Measurements from ENCODE around the gene ALDOB. TPM values are rescaled to one million over a fixed set of nuclear protein-coding genes. Genes with fewer than 3 reads are reported as not detected.

Gene ALDOB
- under 1 TPM in 2 of 6 donors, not detected in 4; 0.18 to 0.22 TPM for polyA plus RNA-seq (ENCODE audit: low read depth in 6 of 6)

DNA sequence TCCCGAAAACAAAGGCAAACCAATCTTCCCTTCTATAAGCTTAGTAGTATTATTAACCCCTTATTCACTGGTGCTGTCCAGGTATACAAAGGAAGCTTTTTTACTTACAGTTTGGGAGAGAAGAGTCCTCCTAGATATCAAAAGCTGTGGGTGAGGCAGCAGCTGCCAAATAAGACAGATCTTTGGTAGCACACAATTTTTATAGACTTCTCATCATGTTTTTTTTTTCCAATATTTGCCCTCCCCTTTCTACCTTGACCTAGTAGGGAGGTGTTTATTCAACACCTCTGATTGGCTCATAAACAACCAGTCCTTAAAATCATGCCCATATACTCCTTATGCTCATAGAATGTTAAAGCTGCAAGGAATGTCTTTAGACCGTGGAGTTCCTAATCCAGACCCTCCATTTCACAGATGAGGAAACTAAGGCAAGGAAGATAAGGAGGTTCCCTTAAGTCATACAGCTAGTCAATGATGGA, at the start of gene ALDOB:
ALDOB (minus strand) TSS at position 174 of the 479 bp plus-strand sequence. CDS start 4,887 bp downstream, outside the sequence.
- H3K4me1 Mint-ChIP-seq = no peaks in the 10 kb centered on the region
- H3K9me3 Mint-ChIP-seq = no peaks in the 10 kb centered on the region
- H3K27me3 Mint-ChIP-seq = peaks cover 26 to 34% (median 27%) of the 10 kb centered on the region in 3 donors
- H3K27ac Mint-ChIP-seq = peak within 1 kb of the TSS in 1 of 6 donors; percentile 11
- DNase-seq (no peak), ATAC-seq (ENCODE audit: low read depth in 2 of 2) (no peak)
- H3K36me3 Mint-ChIP-seq = no peaks in the 10 kb centered on the region
- no peak within 1 kb of the TSS for H3K4me3 Mint-ChIP-seq

- Mint-ChIP-seq H3K9me3 (peaks cover 0 to 2% (median 0%) of the 10 kb centered on the region in 7 donors), H3K4me1 (peaks cover 0 to 4% (median 0%) of the 10 kb centered on the region in 3 donors), H3K27me3 (peaks cover 56 to 81% (median 69%) of the 10 kb centered on the region in 3 donors), H3K36me3 (no peaks in the 10 kb centered on the region), H3K27ac (no peak overlapping the region), H3K4me3 (no peak overlapping the region)
- ATAC-seq (ENCODE audit: low read depth in 2 of 2) (no peak), DNase-seq (no peak)
Observed at GRCh38 chr9:101484046-101484445, 48.5 kb upstream of the ALDOB start.

DNA sequence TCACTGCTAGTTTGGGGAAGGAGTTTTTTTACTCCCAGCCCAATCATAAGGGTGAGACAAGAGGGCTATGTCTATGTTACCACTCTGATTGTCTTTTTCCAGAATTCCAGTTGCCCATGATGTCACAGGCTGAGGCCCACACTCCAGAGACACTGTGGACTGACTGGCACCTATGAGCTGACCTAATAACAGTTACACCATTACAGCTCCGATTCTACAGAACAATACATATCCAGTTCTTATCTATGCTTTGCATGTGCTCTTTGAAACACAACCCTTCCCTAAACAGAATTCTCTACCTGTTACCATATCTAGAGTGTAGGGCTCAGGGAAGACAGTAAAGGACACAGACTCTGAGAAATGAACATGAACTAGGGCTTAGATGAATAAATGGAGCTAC, 45.7 kb upstream of the ALDOB start:
- peaks cover 47 to 68% (median 55%) of the 10 kb centered on the region in 3 donors for H3K27me3 Mint-ChIP-seq

DNA sequence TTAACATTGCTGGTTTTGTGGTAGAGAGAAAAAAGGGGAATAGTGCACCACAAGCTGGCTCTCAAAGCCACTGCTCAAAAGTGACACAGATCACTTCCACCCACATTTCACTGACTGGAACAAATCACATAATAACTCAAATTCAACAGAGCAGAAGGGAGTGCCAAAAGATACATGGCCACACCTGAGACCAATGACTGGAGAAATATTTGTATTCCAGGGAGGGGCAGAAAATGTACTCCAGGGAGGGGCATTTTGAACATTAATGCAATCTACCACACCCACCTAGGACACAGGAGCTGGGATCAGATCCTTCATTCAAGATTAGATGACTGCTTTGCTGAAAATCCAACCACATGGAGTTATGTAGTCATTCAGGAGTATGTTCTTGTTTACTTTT, 44.8 kb upstream of the ALDOB start:
- DNase-seq (no peak), ATAC-seq (ENCODE audit: low read depth in 2 of 2) (no peak)
- H3K4me1 Mint-ChIP-seq = no peaks in the 10 kb centered on the region
- peaks cover 43 to 61% (median 48%) of the 10 kb centered on the region in 3 donors for H3K27me3 Mint-ChIP-seq
- peak overlapping the region in 1 of 6 donors; percentile 8 for H3K27ac Mint-ChIP-seq
- H3K36me3 Mint-ChIP-seq = no peaks in the 10 kb centered on the region
- H3K4me3 Mint-ChIP-seq = no peak overlapping the region
- H3K9me3 Mint-ChIP-seq = peaks cover 0 to 4% (median 0%) of the 10 kb centered on the region in 7 donors

More for the DNA sequence above, 45.7 kb upstream of the ALDOB start:
- Mint-ChIP-seq H3K4me1 (peaks cover 0 to 4% (median 0%) of the 10 kb centered on the region in 3 donors), H3K36me3 (no peaks in the 10 kb centered on the region), H3K27ac (no peak overlapping the region), H3K4me3 (no peak overlapping the region), H3K9me3 (peaks cover 0 to 4% (median 0%) of the 10 kb centered on the region in 7 donors)
- ATAC-seq (ENCODE audit: low read depth in 2 of 2) (no peak), DNase-seq (no peak)

- Mint-ChIP-seq H3K4me1 (no peaks in the 10 kb centered on the region), H3K27ac (no peak overlapping the region), H3K27me3 (peaks cover 41 to 53% (median 47%) of the 10 kb centered on the region in 3 donors), H3K36me3 (no peaks in the 10 kb centered on the region), H3K4me3 (no peak overlapping the region), H3K9me3 (peaks cover 0 to 4% (median 0%) of the 10 kb centered on the region in 7 donors)
- DNase-seq (no peak), ATAC-seq (ENCODE audit: low read depth in 2 of 2) (no peak)
Observed at GRCh38 chr9:101479338-101480030, 43.9 kb upstream of the ALDOB start.

GRCh38 chr9:101478906-101479305, 43.3 kb upstream of the ALDOB start:
- Mint-ChIP-seq H3K4me1 (no peaks in the 10 kb centered on the region), H3K4me3 (no peak overlapping the region), H3K36me3 (no peaks in the 10 kb centered on the region), H3K9me3 (peaks cover 0 to 4% (median 0%) of the 10 kb centered on the region in 7 donors), H3K27me3 (peaks cover 35 to 49% (median 41%) of the 10 kb centered on the region in 3 donors), H3K27ac (no peak overlapping the region)
- ATAC-seq (ENCODE audit: low read depth in 2 of 2) = no peak
- no peak for DNase-seq

DNA sequence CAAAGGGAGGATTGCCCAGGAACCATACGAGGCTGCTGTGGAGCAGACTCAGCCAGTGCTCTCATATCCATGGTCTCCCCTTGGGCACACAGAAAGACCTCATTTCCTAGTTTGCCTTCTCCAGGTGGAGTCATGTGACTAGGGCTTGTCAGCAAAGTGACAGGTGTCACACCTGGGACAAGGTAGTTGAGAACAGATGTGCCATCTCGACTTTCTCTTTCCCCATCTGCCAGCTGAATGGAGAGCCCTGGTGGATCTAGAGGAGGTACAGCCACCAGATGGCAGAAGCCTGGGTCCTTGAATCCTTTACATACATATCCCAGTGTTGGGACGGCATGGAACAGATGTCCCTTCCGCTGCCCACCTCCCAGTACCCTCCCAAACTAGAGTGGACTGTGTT, 42.9 kb upstream of the ALDOB start:
- Mint-ChIP-seq H3K4me1 (no peaks in the 10 kb centered on the region), H3K36me3 (no peaks in the 10 kb centered on the region), H3K9me3 (peaks cover 0 to 4% (median 0%) of the 10 kb centered on the region in 7 donors), H3K27ac (no peak overlapping the region), H3K4me3 (no peak overlapping the region), H3K27me3 (peaks cover 37 to 51% (median 43%) of the 10 kb centered on the region in 3 donors)
- ATAC-seq (ENCODE audit: low read depth in 2 of 2) (no peak), DNase-seq (no peak)

GRCh38 chr9:101477736-101478135, 42.2 kb upstream of the ALDOB start:
- Mint-ChIP-seq H3K4me1 (no peaks in the 10 kb centered on the region), H3K27me3 (peaks cover 37 to 54% (median 45%) of the 10 kb centered on the region in 3 donors), H3K4me3 (no peak overlapping the region), H3K36me3 (no peaks in the 10 kb centered on the region), H3K27ac (peak overlapping the region in 1 of 6 donors; percentile 17), H3K9me3 (peaks cover 0 to 4% (median 0%) of the 10 kb centered on the region in 7 donors)
- no peak for ATAC-seq (ENCODE audit: low read depth in 2 of 2)
- DNase-seq = no peak

DNA sequence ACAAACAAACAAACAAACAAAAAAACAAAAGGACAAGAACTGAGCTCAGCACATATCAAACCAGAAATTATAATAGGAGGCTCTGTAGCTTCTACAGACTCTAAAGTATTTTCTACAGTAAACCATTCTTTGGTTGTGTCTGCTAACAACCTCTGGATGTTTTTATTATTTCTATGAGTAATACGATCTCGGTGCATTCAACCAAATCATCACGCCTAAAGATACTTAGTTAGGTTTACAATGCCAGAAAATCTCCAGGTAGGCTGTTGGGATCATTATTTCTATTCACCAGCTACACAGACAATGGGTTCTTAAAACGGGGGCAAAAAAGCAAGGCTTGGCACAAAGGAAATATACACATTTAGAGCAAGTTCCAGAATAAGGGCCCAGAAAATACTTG, 41.6 kb upstream of the ALDOB start:
- Mint-ChIP-seq H3K4me3 (no peak overlapping the region), H3K36me3 (no peaks in the 10 kb centered on the region), H3K9me3 (peaks cover 0 to 4% (median 0%) of the 10 kb centered on the region in 7 donors), H3K27me3 (peaks cover 33 to 53% (median 44%) of the 10 kb centered on the region in 3 donors), H3K27ac (no peak overlapping the region), H3K4me1 (no peaks in the 10 kb centered on the region)
- no peak for ATAC-seq (ENCODE audit: low read depth in 2 of 2)
- no peak for DNase-seq

- Mint-ChIP-seq H3K27me3 (peaks cover 30 to 53% (median 46%) of the 10 kb centered on the region in 3 donors), H3K4me3 (no peak overlapping the region), H3K27ac (peak overlapping the region in 1 of 6 donors; percentile 28), H3K36me3 (no peaks in the 10 kb centered on the region), H3K9me3 (peaks cover 0 to 4% (median 0%) of the 10 kb centered on the region in 7 donors), H3K4me1 (no peaks in the 10 kb centered on the region)
- DNase-seq = no peak
- ATAC-seq (ENCODE audit: low read depth in 2 of 2) = no peak
Observed at GRCh38 chr9:101476576-101477208, 41.1 kb upstream of the ALDOB start.

- Mint-ChIP-seq H3K4me1 (no peaks in the 10 kb centered on the region), H3K36me3 (no peaks in the 10 kb centered on the region), H3K4me3 (no peak overlapping the region), H3K27ac (no peak overlapping the region), H3K9me3 (peaks cover 0 to 4% (median 0%) of the 10 kb centered on the region in 7 donors), H3K27me3 (peaks cover 19 to 56% (median 42%) of the 10 kb centered on the region in 3 donors)
- no peak for ATAC-seq (ENCODE audit: low read depth in 2 of 2)
- no peak for DNase-seq
Observed at GRCh38 chr9:101472891-101473290, 37.3 kb upstream of the ALDOB start.

DNA sequence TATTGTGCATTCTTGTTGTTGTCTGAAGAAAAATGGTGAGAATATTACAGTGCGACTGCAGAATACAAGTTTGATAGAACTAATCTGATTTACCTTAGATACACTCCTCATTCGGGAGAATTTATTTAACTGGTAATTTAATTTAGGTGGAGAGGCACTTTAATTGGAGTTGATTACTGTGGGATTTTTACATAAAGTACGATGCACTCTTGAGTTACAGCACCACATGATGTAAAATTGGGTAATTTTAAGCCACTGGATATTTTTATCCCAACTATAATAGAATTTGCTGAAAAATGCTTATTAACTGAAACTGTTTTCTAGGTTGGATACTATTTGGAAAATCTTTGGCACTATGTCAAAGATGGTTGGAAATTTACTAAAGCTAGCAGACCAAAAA, 35.4 kb upstream of the ALDOB start:
- DNase-seq (no peak), ATAC-seq (ENCODE audit: low read depth in 2 of 2) (no peak)
- Mint-ChIP-seq H3K27ac (no peak overlapping the region), H3K36me3 (no peaks in the 10 kb centered on the region), H3K27me3 (peaks cover 30 to 53% (median 43%) of the 10 kb centered on the region in 3 donors), H3K4me3 (no peak overlapping the region), H3K4me1 (no peaks in the 10 kb centered on the region), H3K9me3 (no peaks in the 10 kb centered on the region)

DNA sequence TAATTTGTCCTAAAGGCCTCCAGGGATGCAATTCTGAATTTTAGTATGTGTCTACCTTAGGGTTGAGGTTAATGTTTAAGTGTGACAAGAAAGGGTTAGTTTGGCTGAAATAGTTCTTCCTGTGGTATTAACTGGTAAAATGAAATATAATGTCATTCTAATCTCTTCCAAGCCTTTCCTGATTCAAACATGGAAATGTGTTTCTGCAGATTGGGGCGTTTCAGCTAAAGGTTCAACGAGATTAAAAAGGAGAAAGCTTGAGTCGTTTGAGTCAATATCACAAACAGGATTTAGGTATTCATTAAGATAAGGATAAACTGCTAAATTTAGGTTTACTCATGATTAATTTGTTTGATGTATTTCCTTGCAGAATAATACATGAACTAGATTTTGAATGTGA, 34.4 kb upstream of the ALDOB start:
- Mint-ChIP-seq H3K27me3 (peaks cover 29 to 61% (median 44%) of the 10 kb centered on the region in 3 donors), H3K4me3 (no peak overlapping the region), H3K27ac (no peak overlapping the region), H3K4me1 (no peaks in the 10 kb centered on the region), H3K36me3 (no peaks in the 10 kb centered on the region), H3K9me3 (no peaks in the 10 kb centered on the region)
- no peak for DNase-seq
- no peak for ATAC-seq (ENCODE audit: low read depth in 2 of 2)

DNA sequence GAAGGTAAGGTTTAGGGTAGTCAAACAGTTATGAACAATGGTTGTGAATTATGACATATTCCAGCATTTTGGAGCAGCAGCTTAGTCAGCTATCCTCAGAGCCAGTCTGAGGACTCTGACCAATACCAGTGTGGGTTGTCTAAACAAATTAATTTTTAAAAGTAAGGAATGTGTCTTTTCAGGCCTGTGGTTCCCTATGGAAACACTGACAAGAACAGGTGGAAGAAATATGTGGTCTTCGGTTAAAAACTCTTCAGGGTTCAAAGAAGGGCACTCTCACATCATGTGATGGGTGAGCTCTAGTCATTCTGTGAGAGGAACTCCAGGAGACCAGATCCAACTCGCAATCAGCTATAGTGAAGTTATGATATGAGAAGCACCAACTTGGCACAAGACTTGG, 33.5 kb upstream of the ALDOB start:
- no peak overlapping the region for H3K4me3 Mint-ChIP-seq
- no peak for DNase-seq
- H3K9me3 Mint-ChIP-seq = no peaks in the 10 kb centered on the region
- no peak overlapping the region for H3K27ac Mint-ChIP-seq
- peaks cover 36 to 69% (median 53%) of the 10 kb centered on the region in 3 donors for H3K27me3 Mint-ChIP-seq
- H3K4me1 Mint-ChIP-seq = no peaks in the 10 kb centered on the region
- ATAC-seq (ENCODE audit: low read depth in 2 of 2) = no peak
- H3K36me3 Mint-ChIP-seq = no peaks in the 10 kb centered on the region
